Measurements from ENCODE around the gene ZNF444. TPM values are rescaled to one million over a fixed set of nuclear protein-coding genes. Genes with fewer than 3 reads are reported as not detected.

The ZNF444 gene
- total and polyA plus RNA-seq, 9 of the 15 experiments (the other 6 are each of a cell fraction or from before 2014, with no cell fraction given): 0.39 to 40.0 (median 6.9) TPM

GRCh38 chr19:56120371-56121179, 20.5 kb upstream of the ZNF444 start (continued):
- TF ChIP-seq ZNF609 (CRISPR knock-in tag; IDR thresholded peaks at IDR 0.05; ENCODE audit: borderline replicate concordance): 0 out of 2 replicates have a peak, but pooled peaks have one; percentile 9
- no peak for TF ChIP-seq NCOA6 (IDR thresholded peaks at IDR 0.05)
- TF ChIP-seq TARDBP (IDR thresholded peaks at IDR 0.05): no peak; the same call in 1 of the 2 replicates
- no peak for TF ChIP-seq ZNF764 (CRISPR knock-in tag; IDR thresholded peaks at IDR 0.05; ENCODE audit: low read depth)
- TF ChIP-seq REST (IDR thresholded peaks at IDR 0.05; ENCODE audit: borderline replicate concordance): no peak
- peak; percentile 57; the same call in 1 of the 2 replicates for TF ChIP-seq REST (CRISPR knock-in tag; IDR thresholded peaks at IDR 0.05; ENCODE audit: low read depth)
- no peak for TF ChIP-seq ZNF717 (CRISPR knock-in tag; IDR thresholded peaks at IDR 0.05)
- no peak for TF ChIP-seq RBM34 (IDR thresholded peaks at IDR 0.05; ENCODE audit: borderline replicate concordance, insufficient read depth, low read length)
- TF ChIP-seq STAT6 (CRISPR knock-in tag; IDR thresholded peaks at IDR 0.05): no peak
- no peak for TF ChIP-seq ARNT (IDR thresholded peaks at IDR 0.05)
- TF ChIP-seq FUS (optimal IDR thresholded peaks at IDR 0.05; ENCODE audit: low read depth, low read length): no peak
- TF ChIP-seq DMBX1 (CRISPR knock-in tag; IDR thresholded peaks at IDR 0.05; ENCODE audit: borderline replicate concordance): peak; percentile 23; the same call in 1 of the 2 replicates
